Vagina (tissue), 2 donors: ENCODE measurements around the gene TBC1D25.

Experiments
- POLR2A ChIP-seq, 2 donors: fragments of 450-650 bp; IDR thresholded peaks; one replicate each; pipeline ENCODE4 v1.6.1; 2017; ENCODE audit warnings: antibody characterized with exemption in 2 of 2, mild to moderate bottlenecking in 2 of 2, moderate library complexity in 2 of 2
- TF ChIP-seq, protein P1 (sequence below), 3 experiments: fragments of 450-650 bp in 2 of 3; fragments of 200-600 bp in 1 of 3; sonication (generic) in 1 of 3; IDR thresholded peaks; one replicate each; pipeline ENCODE4 v1.5.1; 2017 to 2019; ENCODE audit warnings: antibody characterized with exemption in 3 of 3, mild to moderate bottlenecking in 2 of 3, moderate library complexity in 2 of 3

DNA sequence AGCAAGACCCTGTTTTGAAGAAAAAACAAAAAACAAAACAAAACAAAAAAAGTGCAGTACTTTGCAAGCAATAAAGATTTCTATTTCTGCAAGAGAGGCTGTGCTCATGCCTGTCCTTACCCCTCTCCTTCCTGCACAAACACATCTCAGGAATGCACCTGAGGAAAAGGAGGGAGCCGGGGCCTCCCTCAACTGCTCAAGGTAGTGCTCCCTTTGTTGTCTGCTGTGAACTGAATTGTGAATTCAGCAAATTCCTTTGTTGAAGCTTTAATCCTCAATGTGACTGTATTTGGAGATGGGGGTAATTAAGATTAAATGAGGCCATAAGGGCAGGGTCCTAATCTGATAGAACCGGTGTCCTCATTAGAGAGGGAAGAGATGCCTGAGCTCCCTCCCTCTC lies 49.6 kb upstream of the TBC1D25 start:
- TF ChIP-seq, protein P1, sequence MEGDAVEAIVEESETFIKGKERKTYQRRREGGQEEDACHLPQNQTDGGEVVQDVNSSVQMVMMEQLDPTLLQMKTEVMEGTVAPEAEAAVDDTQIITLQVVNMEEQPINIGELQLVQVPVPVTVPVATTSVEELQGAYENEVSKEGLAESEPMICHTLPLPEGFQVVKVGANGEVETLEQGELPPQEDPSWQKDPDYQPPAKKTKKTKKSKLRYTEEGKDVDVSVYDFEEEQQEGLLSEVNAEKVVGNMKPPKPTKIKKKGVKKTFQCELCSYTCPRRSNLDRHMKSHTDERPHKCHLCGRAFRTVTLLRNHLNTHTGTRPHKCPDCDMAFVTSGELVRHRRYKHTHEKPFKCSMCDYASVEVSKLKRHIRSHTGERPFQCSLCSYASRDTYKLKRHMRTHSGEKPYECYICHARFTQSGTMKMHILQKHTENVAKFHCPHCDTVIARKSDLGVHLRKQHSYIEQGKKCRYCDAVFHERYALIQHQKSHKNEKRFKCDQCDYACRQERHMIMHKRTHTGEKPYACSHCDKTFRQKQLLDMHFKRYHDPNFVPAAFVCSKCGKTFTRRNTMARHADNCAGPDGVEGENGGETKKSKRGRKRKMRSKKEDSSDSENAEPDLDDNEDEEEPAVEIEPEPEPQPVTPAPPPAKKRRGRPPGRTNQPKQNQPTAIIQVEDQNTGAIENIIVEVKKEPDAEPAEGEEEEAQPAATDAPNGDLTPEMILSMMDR (IDR thresholded peaks at IDR 0.05), result no peak
- no peak for TF ChIP-seq POLR2A (IDR thresholded peaks at IDR 0.05)
